GM19238 (cell line): ENCODE measurements around the gene LRRN4.
"Not testable (repeated sequence)": the region's sequence is repeated elsewhere in the genome, so short reads cannot be mapped to it uniquely, and the experiment has no call there.

Experiments used
- DNase-seq: peaks from one replicate; pipeline ENCODE4 v3.0.0; 2011; ENCODE audit warnings: low spot score; ENCODE audit not compliant: insufficient read length

LRRN4 gene

GRCh38 chr20:6032907-6033306, 21.0 kb downstream of the LRRN4 start:
- not testable (repeated sequence) for DNase-seq

- DNase-seq, result no peak
Observed at GRCh38 chr20:6030453-6031080, 23.3 kb downstream of the LRRN4 start.

GRCh38 chr20:6029538-6029937, 24.3 kb downstream of the LRRN4 start:
- no peak for DNase-seq

- DNase-seq, result no peak
Observed at GRCh38 chr20:6028818-6029217, 25.0 kb downstream of the LRRN4 start.

GRCh38 chr20:6026051-6026450, 27.8 kb downstream of the LRRN4 start:
- DNase-seq, result no peak

GRCh38 chr20:6024768-6025167, 29.1 kb downstream of the LRRN4 start:
- no peak for DNase-seq

- no peak for DNase-seq
Observed at GRCh38 chr20:6017880-6018279, 36.0 kb downstream of the LRRN4 start.

- no peak for DNase-seq
Observed at GRCh38 chr20:6017467-6017866, 36.4 kb downstream of the LRRN4 start.

GRCh38 chr20:6014957-6015356, 38.9 kb downstream of the LRRN4 start:
- DNase-seq, result no peak

- DNase-seq, result no peak
Observed at GRCh38 chr20:6014017-6014416, 39.8 kb downstream of the LRRN4 start.

GRCh38 chr20:6012179-6012578, 41.7 kb downstream of the LRRN4 start:
- DNase-seq, result no peak

- no peak for DNase-seq
Observed at GRCh38 chr20:6008254-6008653, 45.6 kb downstream of the LRRN4 start.

- no peak for DNase-seq
Observed at GRCh38 chr20:6007529-6008103, 46.2 kb downstream of the LRRN4 start.

- DNase-seq, result no peak
Observed at GRCh38 chr20:6007094-6007528, 46.7 kb downstream of the LRRN4 start.

- no peak for DNase-seq
Observed at GRCh38 chr20:6006603-6006949, 47.3 kb downstream of the LRRN4 start.

GRCh38 chr20:6000871-6001270, 53.0 kb downstream of the LRRN4 start:
- no peak for DNase-seq

- no peak for DNase-seq
Observed at GRCh38 chr20:5999783-6000182, 54.1 kb downstream of the LRRN4 start.

GRCh38 chr20:5996765-5997164, 57.1 kb downstream of the LRRN4 start:
- DNase-seq, result peak; percentile 35

GRCh38 chr20:5991623-5992441, 62.0 kb downstream of the LRRN4 start:
- DNase-seq, result no peak

- no peak for DNase-seq
Observed at GRCh38 chr20:5990946-5991345, 62.9 kb downstream of the LRRN4 start.
